B cell (primary cell): ENCODE results near the gene CDRT4.

Experiments
- CTCF ChIP-seq: fragments of 200-600 bp; IDR thresholded peaks from one replicate; pipeline ENCODE4 v1.8.0; 2022; ENCODE audit warnings: antibody characterized with exemption, mild to moderate bottlenecking
- EZH2 ChIP-seq: IDR thresholded peaks from 2 replicates; pipeline ENCODE4 v1.6.1; 2012; ENCODE audit warnings: borderline replicate concordance, low read depth, mild to moderate bottlenecking, moderate library complexity, low read length; ENCODE audit not compliant: insufficient read depth, poor library complexity, severe bottlenecking

- TF ChIP-seq CTCF (no peak), EZH2 (no peak)
Measured at GRCh38 chr17:15468126-15468525, 705 bp upstream of the CDRT4 start.
